Trophoblast cell (in vitro differentiated cells and primary cell): Measurements from ENCODE around the gene DHH.

Source experiments
- DNase-seq, 2 donors: peaks; one replicate each; pipeline ENCODE4 v3.0.0-alpha.2; 2016
- H2AFZ ChIP-seq: 2 replicates; pipeline ENCODE4 v1.6.1; 2013; ENCODE audit warnings: low read length, moderate library complexity, mild to moderate bottlenecking; ENCODE audit not compliant: insufficient read depth, poor library complexity
- H2AK5ac ChIP-seq: 2 replicates; pipeline ENCODE4 v1.6.1; 2013; ENCODE audit warnings: mild to moderate bottlenecking, low read length
- H2BK120ac ChIP-seq: 2 replicates; pipeline ENCODE4 v1.6.1; 2013; ENCODE audit warnings: low read length, mild to moderate bottlenecking, moderate library complexity; ENCODE audit not compliant: insufficient read depth, poor library complexity
- H2BK12ac ChIP-seq: 2 replicates; pipeline ENCODE4 v1.6.1; 2013; ENCODE audit warnings: mild to moderate bottlenecking, low read length, moderate library complexity
- H2BK5ac ChIP-seq: 2 replicates; pipeline ENCODE4 v1.6.1; 2013; ENCODE audit warnings: low read length, low read depth, moderate library complexity, mild to moderate bottlenecking; ENCODE audit not compliant: poor library complexity
- H3K14ac ChIP-seq: 2 replicates; pipeline ENCODE4 v1.6.1; 2013; ENCODE audit warnings: mild to moderate bottlenecking, low read length
- H3K18ac ChIP-seq: 2 replicates; pipeline ENCODE4 v1.6.1; 2013; ENCODE audit warnings: mild to moderate bottlenecking, low read length
- H3K23ac ChIP-seq: 2 replicates; pipeline ENCODE4 v1.6.1; 2013; ENCODE audit warnings: low read length
- H3K27ac ChIP-seq: 2 replicates; pipeline ENCODE4 v1.5.1; 2013; ENCODE audit warnings: low read depth, mild to moderate bottlenecking, inconsistent platforms, low read length, moderate library complexity
- H3K27me3 ChIP-seq: 2 replicates; pipeline ENCODE4 v1.6.1; 2013; ENCODE audit warnings: inconsistent platforms, mild to moderate bottlenecking, low read length, moderate library complexity; ENCODE audit not compliant: insufficient read depth
- H3K36me3 ChIP-seq, 2 experiments: 1 replicate in 1 of 2; 2 replicates in 1 of 2; pipeline ENCODE4 v1.6.1; 2013; ENCODE audit warnings: low read length in 2 of 2, mild to moderate bottlenecking in 2 of 2, moderate library complexity in 1 of 2; ENCODE audit not compliant: insufficient read depth in 2 of 2, control insufficient read depth in 1 of 2
- H3K4ac ChIP-seq: 2 replicates; pipeline ENCODE4 v1.6.1; 2013; ENCODE audit warnings: low read depth, mild to moderate bottlenecking, low read length, moderate library complexity
- H3K4me1 ChIP-seq, 2 experiments: 1 replicate in 1 of 2; 2 replicates in 1 of 2; pipeline ENCODE4 v1.6.1; 2013; ENCODE audit warnings: low read length in 2 of 2, mild to moderate bottlenecking in 2 of 2, moderate library complexity in 1 of 2; ENCODE audit not compliant: insufficient read depth in 2 of 2, control insufficient read depth in 1 of 2
- H3K4me2 ChIP-seq: 2 replicates; pipeline ENCODE4 v1.6.1; 2013; ENCODE audit warnings: inconsistent platforms, mild to moderate bottlenecking, low read length, moderate library complexity
- H3K4me3 ChIP-seq: 2 replicates; pipeline ENCODE4 v1.5.1; 2013; ENCODE audit warnings: mild to moderate bottlenecking, low read depth, low read length, inconsistent platforms
- H3K79me1 ChIP-seq: one replicate; pipeline ENCODE4 v1.6.1; 2013; ENCODE audit warnings: low read length
- H3K79me2 ChIP-seq: 2 replicates; pipeline ENCODE4 v1.6.1; 2013; ENCODE audit warnings: low read length, mild to moderate bottlenecking; ENCODE audit not compliant: control insufficient read depth, insufficient read depth, poor library complexity
- H3K9ac ChIP-seq: 2 replicates; pipeline ENCODE4 v1.6.1; 2013; ENCODE audit warnings: mild to moderate bottlenecking, low read length
- H3K9me3 ChIP-seq: 2 replicates; pipeline ENCODE4 v1.6.1; 2013; ENCODE audit warnings: low read depth, mild to moderate bottlenecking, control low read depth, inconsistent platforms, low read length; ENCODE audit not compliant: insufficient read depth
- H4K12ac ChIP-seq: 2 replicates; pipeline ENCODE4 v1.6.1; 2013; ENCODE audit warnings: low read depth, mild to moderate bottlenecking, low read length, moderate library complexity
- H4K8ac ChIP-seq: 2 replicates; pipeline ENCODE4 v1.6.1; 2013; ENCODE audit warnings: low read depth, mild to moderate bottlenecking, low read length, moderate library complexity
- H4K91ac ChIP-seq: one replicate; pipeline ENCODE4 v1.6.1; 2013; ENCODE audit warnings: low read depth, mild to moderate bottlenecking, low read length, moderate library complexity
- WGBS: extraction: QIAGEN DNeasy Blood & Tissue Kit; methylation state at CpG from one replicate; pipeline ENCODE4 v1.1.7; 2013; ENCODE audit warnings: missing lambda C conversion rate; ENCODE audit not compliant: insufficient read length, insufficient coverage; ENCODE audit errors: extremely low coverage; 5-methylcytosine and 5-hydroxymethylcytosine counted together

DHH gene

DNA sequence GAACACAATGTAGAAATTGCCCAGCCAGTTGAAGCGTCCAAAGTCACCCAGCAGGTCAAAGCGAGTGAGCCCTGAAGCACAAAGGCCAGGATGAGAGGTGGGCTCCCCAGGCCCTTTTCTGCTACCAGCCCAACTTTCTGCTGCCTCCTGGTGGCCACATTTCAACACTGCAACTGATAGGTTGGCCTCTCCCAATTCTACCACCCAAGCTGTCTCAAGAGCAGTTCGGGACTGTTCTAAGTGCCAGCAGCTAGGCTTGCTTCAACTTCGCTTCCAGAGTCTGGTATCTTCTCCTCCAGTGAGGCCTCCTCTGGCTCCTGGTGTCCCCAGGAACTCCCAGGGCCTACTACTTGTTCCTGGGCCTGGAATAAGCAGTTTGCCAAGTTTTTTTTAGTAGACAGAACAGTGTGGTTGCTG is 3.4 kb upstream of the DHH start:
- Histone ChIP-seq H3K4me3 (no peak overlapping the region), H4K91ac (no peak overlapping the region), H3K14ac (no peak overlapping the region), H2AK5ac (no peak overlapping the region), H4K12ac (no peak overlapping the region), H4K8ac (no peak overlapping the region), H3K79me1 (no peaks in the 10 kb centered on the region), H2AFZ (no peak overlapping the region), H3K23ac (no peak overlapping the region), H3K18ac (no peak overlapping the region), H3K27me3 (peaks cover 25% of the 10 kb centered on the region), H2BK12ac (no peak overlapping the region), H2BK120ac (no peak overlapping the region), H3K79me2 (no peaks in the 10 kb centered on the region), H3K4me2 (no peak overlapping the region), H3K9me3 (peaks cover 6% of the 10 kb centered on the region), H3K4me1 (peaks cover 6 to 10% of the 10 kb centered on the region in 2 experiments), H2BK5ac (no peak overlapping the region), H3K27ac (no peak overlapping the region), H3K36me3 (peaks cover 48 to 54% of the 10 kb centered on the region in 2 experiments), H3K9ac (no peak overlapping the region), H3K4ac (no peak overlapping the region)
- peak; percentile 28 to 72 for DNase-seq
- no CpG with 5 or more reads among the region's 4 CpGs for WGBS

DNA sequence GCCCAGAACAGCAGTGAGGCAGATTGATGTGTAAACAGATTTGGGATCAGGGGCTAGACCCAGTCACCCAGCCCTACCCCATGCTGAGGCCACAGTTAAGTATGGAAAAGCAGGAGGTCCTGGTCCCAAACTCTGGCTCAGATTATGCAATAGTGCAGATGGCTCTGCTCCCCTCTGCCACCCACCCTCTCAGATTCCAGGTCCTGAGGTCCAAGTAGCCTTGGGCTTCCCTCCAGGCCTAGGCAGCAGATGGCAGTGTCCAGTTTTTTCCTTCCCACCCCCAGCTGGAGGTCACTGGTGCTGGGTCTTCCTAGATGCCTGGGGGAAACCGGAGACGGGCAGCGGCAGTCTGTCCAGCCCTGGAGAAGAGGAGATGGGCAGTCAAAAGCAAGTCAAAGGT is 2.8 kb upstream of the DHH start:
- peaks cover 9 to 14% of the 10 kb centered on the region in 2 experiments for H3K4me1 ChIP-seq
- WGBS: no CpG with 5 or more reads among the region's 3 CpGs

DNA sequence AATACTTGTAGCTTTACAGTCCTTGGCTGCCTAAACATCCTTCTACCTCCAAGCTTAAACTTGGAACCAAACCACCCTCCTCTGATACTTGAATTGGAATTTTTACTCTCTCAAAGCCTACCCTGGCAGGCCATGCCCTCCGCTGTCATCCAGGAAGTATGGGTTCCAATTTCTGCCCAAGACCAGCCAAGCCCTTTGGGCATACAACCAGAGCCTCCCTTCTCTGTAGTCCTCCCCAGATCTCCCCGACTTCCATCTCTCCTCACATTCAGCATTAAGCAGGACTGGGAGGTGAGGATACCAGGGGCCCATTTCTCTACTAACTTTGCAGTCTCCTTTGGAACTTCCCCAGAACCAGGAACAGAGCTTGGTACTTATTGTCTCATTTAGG is 369 bp upstream of the DHH start:
- Histone ChIP-seq H3K9me3 (peaks cover 5% of the 10 kb centered on the region), H3K23ac (no peak overlapping the region), H3K4me3 (no peak overlapping the region), H3K14ac (no peak overlapping the region), H3K4ac (no peak overlapping the region), H2BK5ac (no peak overlapping the region), H3K4me2 (no peak overlapping the region), H3K27me3 (peaks cover 53% of the 10 kb centered on the region), H2BK120ac (no peak overlapping the region), H3K79me1 (no peaks in the 10 kb centered on the region), H4K12ac (no peak overlapping the region), H2BK12ac (no peak overlapping the region), H3K79me2 (no peaks in the 10 kb centered on the region), H3K4me1 (peaks cover 12 to 26% of the 10 kb centered on the region in 2 experiments), H4K8ac (no peak overlapping the region), H2AK5ac (no peak overlapping the region), H3K18ac (no peak overlapping the region), H3K27ac (no peak overlapping the region), H2AFZ (no peak overlapping the region), H3K9ac (no peak overlapping the region), H4K91ac (no peak overlapping the region), H3K36me3 (peaks cover 23 to 26% of the 10 kb centered on the region in 2 experiments)
- no peak for DNase-seq
- WGBS: no CpG with 5 or more reads among the region's 2 CpGs

More for the DNA sequence above, 2.8 kb upstream of the DHH start:
- Histone ChIP-seq H3K27me3 (peaks cover 29% of the 10 kb centered on the region), H3K4ac (no peak overlapping the region), H3K4me2 (no peak overlapping the region), H3K36me3 (peaks cover 41 to 47% of the 10 kb centered on the region in 2 experiments), H3K9ac (no peak overlapping the region), H3K27ac (no peak overlapping the region), H4K91ac (no peak overlapping the region), H2BK120ac (no peak overlapping the region), H3K4me3 (no peak overlapping the region), H4K8ac (no peak overlapping the region), H3K18ac (no peak overlapping the region), H2BK12ac (no peak overlapping the region), H2AFZ (no peak overlapping the region), H2AK5ac (no peak overlapping the region), H3K9me3 (peaks cover 6% of the 10 kb centered on the region), H2BK5ac (no peak overlapping the region), H3K79me1 (no peaks in the 10 kb centered on the region), H4K12ac (no peak overlapping the region), H3K79me2 (no peaks in the 10 kb centered on the region), H3K23ac (no peak overlapping the region), H3K14ac (no peak overlapping the region)
- no peak for DNase-seq

DNA sequence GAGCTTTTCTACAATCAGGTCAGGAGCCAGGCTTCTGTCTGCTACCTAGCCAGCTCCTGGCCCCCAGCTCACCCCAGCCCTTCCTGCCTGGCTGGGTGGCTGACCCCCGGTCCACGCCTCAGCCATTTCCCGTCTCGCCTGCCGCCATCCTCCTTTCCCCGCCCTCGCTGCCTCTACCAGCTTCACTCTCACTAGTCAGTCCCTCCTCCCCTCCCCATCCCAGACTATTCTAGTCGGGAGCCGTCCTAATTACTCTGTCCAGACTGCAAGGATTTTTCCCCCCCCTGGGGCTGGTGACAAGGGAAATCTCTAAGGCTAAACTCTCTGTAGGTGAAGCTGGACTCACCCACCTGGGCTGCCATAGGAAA is 825 bp downstream of the DHH start:
- Histone ChIP-seq H4K91ac (no peak overlapping the region), H3K9ac (no peak overlapping the region), H3K79me1 (no peaks in the 10 kb centered on the region), H4K12ac (no peak overlapping the region), H3K27me3 (peaks cover 65% of the 10 kb centered on the region), H3K36me3 (peaks cover 16 to 22% of the 10 kb centered on the region in 2 experiments), H3K27ac (no peak overlapping the region), H4K8ac (no peak overlapping the region), H3K4ac (no peak overlapping the region), H2AFZ (no peak overlapping the region), H2BK12ac (no peak overlapping the region), H3K4me1 (peaks cover 12 to 29% of the 10 kb centered on the region in 2 experiments), H3K4me3 (no peak overlapping the region), H2BK120ac (no peak overlapping the region), H2BK5ac (no peak overlapping the region), H3K14ac (no peak overlapping the region), H3K4me2 (peak overlapping the region; percentile 41), H3K18ac (no peak overlapping the region), H2AK5ac (no peak overlapping the region), H3K79me2 (no peaks in the 10 kb centered on the region), H3K9me3 (peaks cover 6% of the 10 kb centered on the region), H3K23ac (no peak overlapping the region)
- WGBS: no CpG with 5 or more reads among the region's 9 CpGs
- no peak for DNase-seq
